Measurements from ENCODE around the gene KRTAP21-1. TPM values are rescaled to one million over a fixed set of nuclear protein-coding genes. Genes with fewer than 3 reads are reported as not detected.

KRTAP21-1 gene
- total RNA-seq, 1 experiment from 2014 or later, result not detected

DNA sequence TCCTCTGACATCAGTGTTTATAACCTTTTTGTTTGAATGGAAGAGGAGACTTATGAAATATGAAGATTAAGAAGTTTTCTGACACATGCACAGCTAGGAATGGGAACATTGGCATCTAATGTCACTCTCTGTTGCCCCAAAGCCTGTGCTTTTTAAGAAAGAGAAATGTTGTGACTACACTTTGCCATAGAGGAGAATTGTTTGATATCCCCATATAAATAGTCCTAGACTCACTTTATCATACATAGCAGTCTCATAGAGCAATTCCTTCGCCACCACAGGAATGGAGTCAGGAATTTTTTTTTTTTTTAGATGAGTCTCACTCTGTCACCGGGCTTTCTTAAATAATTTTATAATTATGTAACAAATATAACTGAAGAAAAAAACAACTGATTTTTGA, 38.1 kb downstream of the KRTAP21-1 start:
- no peaks in the 10 kb centered on the region for H3K27me3 Mint-ChIP-seq (ENCODE audit: low read depth)
- no peak overlapping the region for H2AFZ ChIP-seq (ENCODE audit: low read length)
- H3K4me3 Mint-ChIP-seq, result no peak overlapping the region

More for the DNA sequence above, 38.1 kb downstream of the KRTAP21-1 start:
- TF ChIP-seq CTCF (conservative IDR thresholded peaks at IDR 0.05), result no peak
- Histone ChIP-seq H3K23ac (ENCODE audit: insufficient read length, low read depth, low read length) (no peak overlapping the region), H3T11ph (ENCODE audit: low read length) (no peak overlapping the region), H4K5ac (ENCODE audit: insufficient read length, low read depth, low read length) (no peak overlapping the region), H2BK15ac (ENCODE audit: low read depth, low read length) (no peak overlapping the region), H3K56ac (ENCODE audit: insufficient read length, low read depth, low read length) (no peak overlapping the region), H3K18ac (ENCODE audit: insufficient read length, low read depth, low read length) (no peak overlapping the region), H2BK120ac (ENCODE audit: low read depth, low read length, poor library complexity, severe bottlenecking) (no peak overlapping the region), H4K8ac (replicated peaks; ENCODE audit: insufficient read length, low read depth, low read length) (no peak overlapping the region), H3K27ac (ENCODE audit: insufficient read length, low read depth, low read length) (no peak overlapping the region), H3K23me2 (ENCODE audit: insufficient read length, low read depth, low read length, poor library complexity, severe bottlenecking) (no peaks in the 10 kb centered on the region), H3K9me3 (ENCODE audit: control insufficient read depth, low read depth, low read length) (no peaks in the 10 kb centered on the region), H3K27me3 (ENCODE audit: insufficient read depth, low read length) (no peaks in the 10 kb centered on the region), H4K91ac (ENCODE audit: insufficient read length, low read depth, low read length) (no peak overlapping the region), H3K9ac (ENCODE audit: extremely low read depth, insufficient read length, low read length) (no peak overlapping the region), H2BK5ac (ENCODE audit: insufficient read length, low read length) (no peak overlapping the region), H3K79me1 (ENCODE audit: insufficient read depth, low read depth, low read length, poor library complexity, severe bottlenecking) (no peaks in the 10 kb centered on the region), H3K79me2 (ENCODE audit: insufficient read depth, low read length) (no peaks in the 10 kb centered on the region), H3K4me1 (ENCODE audit: insufficient read depth, low read length) (no peaks in the 10 kb centered on the region), H2AK5ac (ENCODE audit: insufficient read length, low read length) (no peak overlapping the region), H3K4me2 (ENCODE audit: insufficient read depth, insufficient read length, low read length) (no peak overlapping the region), H3K4ac (ENCODE audit: low read depth, low read length) (no peak overlapping the region), H3K14ac (ENCODE audit: insufficient read depth, low read length) (no peak overlapping the region), H2BK12ac (ENCODE audit: insufficient read length, low read depth, low read length) (no peak overlapping the region), H4K20me1 (ENCODE audit: control insufficient read depth, insufficient read depth, insufficient read length) (no peaks in the 10 kb centered on the region), H2BK20ac (ENCODE audit: low read depth, low read length, poor library complexity, severe bottlenecking) (no peak overlapping the region)
- Mint-ChIP-seq H3K27ac (no peak overlapping the region), H3K9me3 (peaks cover 3 to 17% of the 10 kb centered on the region in 2 experiments), H3K4me1 (no peaks in the 10 kb centered on the region), H3K36me3 (ENCODE audit: insufficient read depth in 1 of 3, low read depth in 3 of 3) (peaks cover 0 to 18% (median 0%) of the 10 kb centered on the region in 3 experiments; a peak in 3 of 7 replicates)
- no CpG with 5 or more reads among the region's 2 CpGs for WGBS (ENCODE audit: extremely low coverage, insufficient read length, low lambda C conversion rate)
- no peak for DNase-seq
